Breast epithelium (tissue), 3 donors: Measurements from ENCODE around the gene TMEM242.

Source experiments
- CTCF ChIP-seq, 3 donors: fragments of 450-650 bp; IDR thresholded peaks; one replicate each; pipeline ENCODE4 v1.5.1; 2016 to 2017; ENCODE audit warnings: antibody characterized with exemption in 3 of 3, mild to moderate bottlenecking in 3 of 3, moderate library complexity in 3 of 3
- POLR2A ChIP-seq: fragments of 450-650 bp; IDR thresholded peaks from one replicate; pipeline ENCODE4 v1.6.1; 2016; ENCODE audit warnings: antibody characterized with exemption, mild to moderate bottlenecking, moderate library complexity
- POLR2AphosphoS5 ChIP-seq, 3 donors: sonication (generic); formaldehyde crosslinking; IDR thresholded peaks; one replicate each; pipeline ENCODE4 v1.6.1; 2017; ENCODE audit warnings: antibody characterized with exemption in 3 of 3

- no peak for TF ChIP-seq CTCF (IDR thresholded peaks at IDR 0.05)
- no peak for TF ChIP-seq POLR2A
- no peak for TF ChIP-seq POLR2AphosphoS5 (IDR thresholded peaks at IDR 0.05)
Measured at GRCh38 chr6:157244780-157245179, 78.5 kb downstream of the TMEM242 start.
